NCI-H1092 treated with DMSO at 0.1 percent for 48 hours (cell line): ENCODE results near the gene USP40.

Experiments
- DNase-seq: peaks from one replicate; lab custom pipeline; 2025; lab: John Stamatoyannopoulos, UW

The USP40 gene

GRCh38 chr2:233497692-233498091, 68.9 kb downstream of the USP40 start:
- DNase-seq: no peak

- DNase-seq: no peak
These were observed 70.8 kb downstream of the USP40 start for GRCh38 chr2:233495503-233496496.

GRCh38 chr2:233492751-233493150, 73.8 kb downstream of the USP40 start:
- no peak for DNase-seq

- DNase-seq: no peak
These were observed 74.5 kb downstream of the USP40 start for GRCh38 chr2:233492078-233492477.

GRCh38 chr2:233491326-233491725, 75.3 kb downstream of the USP40 start:
- no peak for DNase-seq

- no peak for DNase-seq
These were observed 75.8 kb downstream of the USP40 start for GRCh38 chr2:233490831-233491230.

GRCh38 chr2:233489666-233490065, 76.9 kb downstream of the USP40 start:
- no peak for DNase-seq

GRCh38 chr2:233489143-233489542, 77.4 kb downstream of the USP40 start:
- DNase-seq: no peak

- DNase-seq: no peak
These were observed 78.7 kb downstream of the USP40 start for GRCh38 chr2:233487748-233488345.

- DNase-seq: no peak
These were observed 79.6 kb downstream of the USP40 start for GRCh38 chr2:233486778-233487552.

- DNase-seq: no peak
These were observed 80.2 kb downstream of the USP40 start for GRCh38 chr2:233486357-233486756.

GRCh38 chr2:233485726-233486125, 80.9 kb downstream of the USP40 start:
- DNase-seq: no peak

- no peak for DNase-seq
These were observed 84.0 kb downstream of the USP40 start for GRCh38 chr2:233482616-233483015.

GRCh38 chr2:233481368-233482142, 85.0 kb downstream of the USP40 start:
- DNase-seq: no peak

GRCh38 chr2:233480490-233481202, 85.9 kb downstream of the USP40 start:
- peak; percentile 59 for DNase-seq

- no peak for DNase-seq
These were observed 86.7 kb downstream of the USP40 start for GRCh38 chr2:233479616-233480489.

- no peak for DNase-seq
These were observed 88.8 kb downstream of the USP40 start for GRCh38 chr2:233477548-233478433.

GRCh38 chr2:233476651-233477547, 89.7 kb downstream of the USP40 start:
- no peak for DNase-seq
